Gastrocnemius medialis (tissue), 4 donors: Measurements from ENCODE around the gene PACSIN2. TPM values are rescaled to one million over a fixed set of nuclear protein-coding genes. Genes with fewer than 3 reads are reported as not detected.

Experiments
- ATAC-seq, 2 donors: fragments of 150-250 bp; one replicate each; pipeline ENCODE4 v1.9.1; 2016
- DNase-seq, 2 donors: peaks; one replicate each; pipeline ENCODE4 v3.0.0-alpha.2; 2019
- H3K27ac ChIP-seq, 4 donors: fragments of 200-600 bp; sonication (generic); 1 replicate in 1 of 4; 2 replicates in 3 of 4; pipeline ENCODE4 v1.5.1; 2016 to 2018; ENCODE audit warnings: mild to moderate bottlenecking in 2 of 4, moderate library complexity in 1 of 4
- H3K27me3 ChIP-seq, 3 donors: fragments of 200-600 bp; sonication (generic) in 2 of 3; 1 replicate in 1 of 3; 2 replicates in 2 of 3; pipeline versions ENCODE4 v1.5.1 to v1.6.0; 2016 to 2019; ENCODE audit warnings: mild to moderate bottlenecking in 1 of 3, moderate library complexity in 1 of 3
- H3K36me3 ChIP-seq, 2 donors: fragments of 200-600 bp; sonication (generic) in 1 of 2; one replicate each; pipeline ENCODE4 v1.5.1; 2017 to 2018
- H3K4me1 ChIP-seq, 2 donors: fragments of 200-600 bp; sonication (generic) in 1 of 2; one replicate each; pipeline ENCODE4 v1.5.1; 2016 to 2017; ENCODE audit warnings: mild to moderate bottlenecking in 2 of 2
- H3K4me3 ChIP-seq, 4 donors: fragments of 200-600 bp; sonication (generic) in 3 of 4; 1 replicate in 1 of 4; 2 replicates in 3 of 4; pipeline ENCODE4 v1.5.1; 2016 to 2019; ENCODE audit warnings: mild to moderate bottlenecking in 2 of 4
- H3K9me3 ChIP-seq, 3 donors: fragments of 200-600 bp; sonication (generic) in 2 of 3; 1 replicate in 1 of 3; 2 replicates in 2 of 3; pipeline ENCODE4 v1.5.1; 2016 to 2019
- POLR2A ChIP-seq, 2 donors: fragments of 450-650 bp; IDR thresholded peaks; one replicate each; pipeline ENCODE4 v1.6.1; 2017; ENCODE audit warnings: antibody characterized with exemption in 2 of 2, mild to moderate bottlenecking in 2 of 2, moderate library complexity in 2 of 2
- in situ Hi-C, 4 donors: fragments of 200-750 bp; cut with MboI; loops; one replicate each; pipeline versions ENCODE4 v1.15.0 to v1.8.0; 2017; ENCODE audit warnings: low sequenced_read_pairs in 4 of 4
- intact Hi-C: fragments of 100-400 bp; cut with DNase I; formaldehyde crosslinking; loops from one replicate; pipeline ENCODE4 v1.15.1; 2023; ENCODE audit warnings: low total_unique reads
- total RNA-seq, 4 donors: library from RNA; depleted of rRNA; stranded (reverse); fragments of >200 nt; gene quantifications; one replicate each; pipeline versions ENCODE4 v1.1.0 to v1.2.3, GENCODE V29; 2016
- TF ChIP-seq, protein P1 (sequence below), 5 experiments: fragments of 450-650 bp in 3 of 5; fragments of 200-600 bp in 2 of 5; sonication (generic) in 2 of 5; IDR thresholded peaks in 4 of 5; conservative IDR thresholded peaks in 1 of 5; 1 replicate in 4 of 5; 2 replicates in 1 of 5; pipeline ENCODE4 v1.5.1; 2016 to 2019; ENCODE audit warnings: antibody characterized with exemption in 5 of 5, mild to moderate bottlenecking in 3 of 5, moderate library complexity in 3 of 5

Gene PACSIN2
- total RNA-seq, 4 donors from 2014 or later = 37.3 to 45.9 (median 39.8) TPM

DNA sequence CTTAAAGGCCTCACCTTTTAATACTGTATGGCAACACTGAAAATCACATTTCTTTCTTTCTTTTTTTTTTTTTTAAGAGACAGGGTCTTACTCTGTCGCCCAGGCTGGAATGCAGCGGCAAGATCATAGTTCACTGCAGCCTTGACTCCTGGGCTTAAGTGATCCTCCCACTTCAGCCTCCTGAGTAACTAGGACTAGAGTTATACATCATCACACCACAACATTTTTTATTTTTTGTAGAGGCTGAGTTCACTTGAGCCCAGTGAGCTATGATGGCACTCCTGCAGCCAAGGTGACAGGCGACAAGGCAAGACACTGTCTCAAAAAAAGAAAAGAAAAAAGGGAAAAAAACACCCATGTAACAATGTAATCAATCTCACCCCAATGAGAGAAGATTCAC lies 167.8 kb downstream of the PACSIN2 start:
- H3K9me3 ChIP-seq = no peaks in the 10 kb centered on the region
- peaks cover 0 to 9% of the 10 kb centered on the region in 2 donors for H3K4me1 ChIP-seq
- no peak for ATAC-seq
- H3K27me3 ChIP-seq = no peaks in the 10 kb centered on the region
- in situ Hi-C loops (no loop called here), intact Hi-C loops (no loop called here)
- H3K4me3 ChIP-seq = no peak overlapping the region
- H3K27ac ChIP-seq = no peak overlapping the region
- TF ChIP-seq, protein P1, sequence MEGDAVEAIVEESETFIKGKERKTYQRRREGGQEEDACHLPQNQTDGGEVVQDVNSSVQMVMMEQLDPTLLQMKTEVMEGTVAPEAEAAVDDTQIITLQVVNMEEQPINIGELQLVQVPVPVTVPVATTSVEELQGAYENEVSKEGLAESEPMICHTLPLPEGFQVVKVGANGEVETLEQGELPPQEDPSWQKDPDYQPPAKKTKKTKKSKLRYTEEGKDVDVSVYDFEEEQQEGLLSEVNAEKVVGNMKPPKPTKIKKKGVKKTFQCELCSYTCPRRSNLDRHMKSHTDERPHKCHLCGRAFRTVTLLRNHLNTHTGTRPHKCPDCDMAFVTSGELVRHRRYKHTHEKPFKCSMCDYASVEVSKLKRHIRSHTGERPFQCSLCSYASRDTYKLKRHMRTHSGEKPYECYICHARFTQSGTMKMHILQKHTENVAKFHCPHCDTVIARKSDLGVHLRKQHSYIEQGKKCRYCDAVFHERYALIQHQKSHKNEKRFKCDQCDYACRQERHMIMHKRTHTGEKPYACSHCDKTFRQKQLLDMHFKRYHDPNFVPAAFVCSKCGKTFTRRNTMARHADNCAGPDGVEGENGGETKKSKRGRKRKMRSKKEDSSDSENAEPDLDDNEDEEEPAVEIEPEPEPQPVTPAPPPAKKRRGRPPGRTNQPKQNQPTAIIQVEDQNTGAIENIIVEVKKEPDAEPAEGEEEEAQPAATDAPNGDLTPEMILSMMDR (IDR thresholded peaks at IDR 0.05 in 4 of 5, conservative IDR thresholded peaks at IDR 0.05 in 1 of 5) = no peak
- no peak for TF ChIP-seq POLR2A (IDR thresholded peaks at IDR 0.05)
- peaks cover 0 to 43% of the 10 kb centered on the region in 2 donors for H3K36me3 ChIP-seq
- DNase-seq = no peak

DNA sequence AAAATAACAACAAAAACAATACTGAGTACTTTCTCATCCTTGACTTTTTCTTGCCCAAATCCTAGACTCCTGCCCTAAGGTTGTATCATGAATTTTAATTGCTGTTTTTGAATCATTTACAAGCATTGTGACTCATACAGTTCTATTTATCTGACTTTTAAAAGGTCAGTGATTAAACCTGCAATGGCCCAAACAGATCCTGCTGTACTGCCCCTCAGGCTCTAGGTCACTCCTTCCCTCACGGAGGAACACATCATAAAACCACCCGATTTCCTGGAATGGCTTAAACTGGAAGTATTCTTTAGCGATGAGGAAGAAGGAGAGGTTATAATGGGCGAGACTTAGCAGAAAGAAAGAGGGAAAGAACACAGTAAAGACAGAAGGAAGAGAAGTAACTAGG lies 170.2 kb downstream of the PACSIN2 start:
- Histone ChIP-seq H3K4me3 (no peak overlapping the region), H3K27ac (no peak overlapping the region), H3K9me3 (no peaks in the 10 kb centered on the region), H3K36me3 (peaks cover 0 to 57% of the 10 kb centered on the region in 2 donors), H3K27me3 (no peaks in the 10 kb centered on the region), H3K4me1 (peaks cover 0 to 9% of the 10 kb centered on the region in 2 donors)
- intact Hi-C loops (no loop called here), in situ Hi-C loops (no loop called here)
- ATAC-seq = no peak
- DNase-seq = no peak
- no peak for TF ChIP-seq POLR2A (IDR thresholded peaks at IDR 0.05)
- TF ChIP-seq, protein P1 (IDR thresholded peaks at IDR 0.05 in 4 of 5, conservative IDR thresholded peaks at IDR 0.05 in 1 of 5) = no peak

DNA sequence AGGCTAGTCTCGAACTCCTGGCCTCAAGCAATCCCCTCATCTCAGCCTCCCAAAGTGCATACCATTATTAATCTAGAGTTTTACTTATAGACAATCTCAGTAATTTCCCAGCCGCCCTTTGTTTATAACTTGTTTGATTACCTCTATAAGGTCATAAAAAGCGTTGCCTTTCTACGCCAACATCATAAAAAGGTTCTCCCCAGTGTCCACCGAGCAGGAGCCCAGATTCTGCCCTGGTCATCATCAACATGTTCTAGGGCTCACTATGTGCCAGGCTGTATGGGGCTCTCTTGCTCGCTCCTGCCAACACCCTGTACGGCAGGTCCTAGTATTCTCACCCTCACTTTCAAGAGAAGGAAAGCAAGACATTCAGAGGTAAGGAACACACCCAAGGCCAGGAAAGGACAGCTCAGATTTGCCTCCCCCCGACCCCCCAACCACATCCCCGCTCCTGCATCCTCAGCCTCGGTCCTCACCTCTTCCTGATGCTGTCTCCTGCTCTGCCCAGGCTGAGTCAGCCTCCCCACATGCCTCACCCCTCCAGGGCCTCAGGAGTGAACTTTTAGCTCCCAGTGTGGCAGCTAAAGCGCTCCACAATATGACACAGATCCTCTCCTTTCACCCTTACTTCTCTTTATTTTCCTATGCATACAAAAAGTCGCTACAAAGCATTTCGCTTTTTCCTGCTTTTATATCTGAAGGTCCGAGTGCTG lies 172.1 kb downstream of the PACSIN2 start:
- no peaks in the 10 kb centered on the region for H3K4me1 ChIP-seq
- no peaks in the 10 kb centered on the region for H3K27me3 ChIP-seq
- DNase-seq (no peak), ATAC-seq (no peak)
- intact Hi-C loops (no loop called here), in situ Hi-C loops (no loop called here)
- no peaks in the 10 kb centered on the region for H3K9me3 ChIP-seq
- H3K27ac ChIP-seq = no peak overlapping the region
- peaks cover 0 to 64% of the 10 kb centered on the region in 2 donors for H3K36me3 ChIP-seq
- TF ChIP-seq POLR2A (IDR thresholded peaks at IDR 0.05) = no peak
- TF ChIP-seq, protein P1 (IDR thresholded peaks at IDR 0.05 in 4 of 5, conservative IDR thresholded peaks at IDR 0.05 in 1 of 5) = no peak
- H3K4me3 ChIP-seq = no peak overlapping the region

DNA sequence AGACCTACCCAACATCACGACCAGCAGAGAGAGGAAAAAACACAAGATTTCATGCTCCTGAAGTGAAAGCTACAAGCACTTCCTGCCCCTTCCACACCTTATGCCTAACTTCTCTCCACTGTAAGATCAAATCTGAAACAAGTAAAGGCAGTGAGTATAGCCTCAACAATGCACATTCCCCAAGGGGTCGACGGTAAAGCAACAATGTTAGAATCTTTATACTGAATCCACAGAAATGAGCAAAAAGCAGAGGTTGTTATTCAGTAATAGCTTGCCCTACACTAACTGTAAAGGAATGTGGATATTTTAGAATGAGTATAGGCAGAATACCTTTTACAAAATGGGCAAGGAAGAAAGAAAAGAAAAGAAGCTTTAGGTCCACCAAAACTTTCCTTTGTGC lies 173.5 kb downstream of the PACSIN2 start:
- Histone ChIP-seq H3K36me3 (peaks cover 0 to 64% of the 10 kb centered on the region in 2 donors), H3K4me1 (no peaks in the 10 kb centered on the region), H3K4me3 (no peak overlapping the region), H3K9me3 (no peaks in the 10 kb centered on the region), H3K27me3 (no peaks in the 10 kb centered on the region), H3K27ac (no peak overlapping the region)
- intact Hi-C loops = no loop called here
- in situ Hi-C loops = no loop called here
- ATAC-seq (no peak), DNase-seq (no peak)
- TF ChIP-seq, protein P1 (IDR thresholded peaks at IDR 0.05 in 4 of 5, conservative IDR thresholded peaks at IDR 0.05 in 1 of 5) = no peak
- TF ChIP-seq POLR2A (IDR thresholded peaks at IDR 0.05) = no peak
